Measurements from ENCODE around the gene ATP2B2.

Gene ATP2B2

DNA sequence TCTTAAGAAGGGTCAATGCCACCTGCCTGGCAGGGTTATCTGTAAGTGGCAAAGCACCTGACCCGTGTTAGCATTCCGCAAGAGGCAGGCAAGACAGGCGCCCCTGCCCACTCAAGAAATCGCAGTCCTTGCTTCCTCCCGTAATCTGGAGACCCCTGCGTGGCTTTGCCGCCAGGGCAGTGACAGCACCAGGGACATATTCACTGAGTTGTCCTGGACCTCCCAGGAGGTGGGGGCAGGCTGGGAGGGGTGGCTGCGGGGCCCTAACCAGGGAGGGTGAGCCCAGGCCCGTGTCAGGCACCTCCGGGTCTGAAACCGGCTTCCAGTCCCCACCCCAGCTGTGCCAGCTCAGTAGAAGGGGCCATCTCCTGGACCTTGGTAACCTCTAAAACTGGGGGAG lies 168.6 kb downstream of the ATP2B2 start:
- Histone ChIP-seq H3K9me3 (ENCODE audit: insufficient read depth, low read depth, low read length) (no peaks in the 10 kb centered on the region), H3K4me1 (ENCODE audit: control insufficient read depth in 1 of 2, insufficient read depth in 2 of 2, low read length in 2 of 2) (no peaks in the 10 kb centered on the region), H2AK5ac (ENCODE audit: low read length) (no peak overlapping the region)

DNA sequence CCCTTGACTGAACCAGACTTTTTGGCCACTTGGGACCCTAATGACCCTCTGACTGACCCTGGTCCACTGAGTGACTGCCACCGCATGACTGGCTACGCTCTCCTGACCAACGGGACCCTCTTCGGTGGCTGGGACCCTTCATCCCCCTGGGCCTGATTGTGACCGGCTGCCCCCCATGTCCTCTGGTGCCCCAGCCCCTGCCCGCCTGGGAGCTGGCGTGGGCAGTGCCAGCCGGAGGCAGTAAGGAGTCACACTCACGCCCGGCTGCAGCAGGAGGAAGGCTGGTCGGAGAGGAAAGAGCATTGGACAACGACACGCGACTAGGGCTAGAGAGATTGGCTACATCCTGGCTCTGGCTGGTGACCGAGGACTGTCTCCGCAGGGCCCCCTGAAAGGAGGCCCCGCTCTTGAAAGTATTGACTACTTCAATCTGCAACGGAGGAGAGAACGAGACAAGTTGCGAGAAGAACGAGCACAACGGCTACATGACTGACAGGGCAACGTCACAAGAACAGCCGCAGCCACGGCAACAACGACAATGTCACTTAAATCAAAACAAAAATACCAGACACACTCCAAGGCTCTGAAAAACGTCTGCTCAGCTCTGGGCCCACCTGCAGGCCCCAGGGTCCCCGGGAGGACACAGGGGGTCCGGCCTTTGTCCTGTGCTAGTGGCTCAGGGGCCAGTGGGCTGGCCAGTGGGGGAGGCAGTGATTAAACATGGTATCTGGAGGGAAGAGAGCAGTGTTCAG lies 169.3 kb downstream of the ATP2B2 start:
- H3K9me3 ChIP-seq (ENCODE audit: insufficient read depth, low read depth, low read length) = no peaks in the 10 kb centered on the region
- H3K23ac ChIP-seq (ENCODE audit: low read length) = no peak overlapping the region
- no peak overlapping the region for H3K4me2 ChIP-seq (ENCODE audit: low read length)
- no peak overlapping the region for H4K12ac ChIP-seq (ENCODE audit: low read depth, low read length)
- H3K14ac ChIP-seq (ENCODE audit: low read length) = no peak overlapping the region
- H4K8ac ChIP-seq (ENCODE audit: low read depth, low read length) = no peak overlapping the region
- no peak overlapping the region for H4K91ac ChIP-seq (ENCODE audit: low read depth, low read length)
- H2BK120ac ChIP-seq (ENCODE audit: insufficient read depth, low read length, poor library complexity) = no peak overlapping the region
- WGBS (ENCODE audit: extremely low coverage, insufficient coverage, insufficient read length) = no CpG with 5 or more reads among the region's 29 CpGs
- no peaks in the 10 kb centered on the region for H3K4me1 ChIP-seq (ENCODE audit: control insufficient read depth in 1 of 2, insufficient read depth in 2 of 2, low read length in 2 of 2)
- no peak overlapping the region for H3K9ac ChIP-seq (ENCODE audit: low read length)
- no peaks in the 10 kb centered on the region for H3K79me2 ChIP-seq (ENCODE audit: control insufficient read depth, insufficient read depth, low read length, poor library complexity)
- no peaks in the 10 kb centered on the region for H3K27me3 ChIP-seq (ENCODE audit: insufficient read depth, low read length)
- H3K79me1 ChIP-seq (ENCODE audit: low read length) = no peaks in the 10 kb centered on the region
- H3K18ac ChIP-seq (ENCODE audit: low read length) = no peak overlapping the region
- H2AFZ ChIP-seq (ENCODE audit: insufficient read depth, low read length, poor library complexity) = no peak overlapping the region
- H2BK12ac ChIP-seq (ENCODE audit: low read length) = no peak overlapping the region
- H3K4me3 ChIP-seq (ENCODE audit: low read depth, low read length) = no peak overlapping the region
- no peak overlapping the region for H2BK5ac ChIP-seq (ENCODE audit: low read depth, low read length, poor library complexity)
- no peak overlapping the region for H3K27ac ChIP-seq (ENCODE audit: low read depth, low read length)
- H2AK5ac ChIP-seq (ENCODE audit: low read length) = no peak overlapping the region
- no peak overlapping the region for H3K4ac ChIP-seq (ENCODE audit: low read depth, low read length)
- no peaks in the 10 kb centered on the region for H3K36me3 ChIP-seq (ENCODE audit: control insufficient read depth in 1 of 2, insufficient read depth in 2 of 2, low read length in 2 of 2)
- no peak for DNase-seq

More for the DNA sequence above, 168.6 kb downstream of the ATP2B2 start:
- Histone ChIP-seq H3K23ac (ENCODE audit: low read length) (no peak overlapping the region), H2AFZ (ENCODE audit: insufficient read depth, low read length, poor library complexity) (no peak overlapping the region), H3K27ac (ENCODE audit: low read depth, low read length) (no peak overlapping the region), H4K8ac (ENCODE audit: low read depth, low read length) (no peak overlapping the region), H2BK120ac (ENCODE audit: insufficient read depth, low read length, poor library complexity) (no peak overlapping the region), H3K79me1 (ENCODE audit: low read length) (no peaks in the 10 kb centered on the region), H3K4me3 (ENCODE audit: low read depth, low read length) (no peak overlapping the region), H3K4me2 (ENCODE audit: low read length) (no peak overlapping the region), H4K12ac (ENCODE audit: low read depth, low read length) (no peak overlapping the region), H3K36me3 (ENCODE audit: control insufficient read depth in 1 of 2, insufficient read depth in 2 of 2, low read length in 2 of 2) (no peaks in the 10 kb centered on the region), H2BK12ac (ENCODE audit: low read length) (no peak overlapping the region), H4K91ac (ENCODE audit: low read depth, low read length) (no peak overlapping the region), H3K18ac (ENCODE audit: low read length) (no peak overlapping the region), H2BK5ac (ENCODE audit: low read depth, low read length, poor library complexity) (no peak overlapping the region), H3K4ac (ENCODE audit: low read depth, low read length) (no peak overlapping the region), H3K79me2 (ENCODE audit: control insufficient read depth, insufficient read depth, low read length, poor library complexity) (no peaks in the 10 kb centered on the region), H3K9ac (ENCODE audit: low read length) (no peak overlapping the region), H3K27me3 (ENCODE audit: insufficient read depth, low read length) (no peaks in the 10 kb centered on the region), H3K14ac (ENCODE audit: low read length) (no peak overlapping the region)
- no CpG with 5 or more reads among the region's 11 CpGs for WGBS (ENCODE audit: extremely low coverage, insufficient coverage, insufficient read length)
- no peak for DNase-seq

DNA sequence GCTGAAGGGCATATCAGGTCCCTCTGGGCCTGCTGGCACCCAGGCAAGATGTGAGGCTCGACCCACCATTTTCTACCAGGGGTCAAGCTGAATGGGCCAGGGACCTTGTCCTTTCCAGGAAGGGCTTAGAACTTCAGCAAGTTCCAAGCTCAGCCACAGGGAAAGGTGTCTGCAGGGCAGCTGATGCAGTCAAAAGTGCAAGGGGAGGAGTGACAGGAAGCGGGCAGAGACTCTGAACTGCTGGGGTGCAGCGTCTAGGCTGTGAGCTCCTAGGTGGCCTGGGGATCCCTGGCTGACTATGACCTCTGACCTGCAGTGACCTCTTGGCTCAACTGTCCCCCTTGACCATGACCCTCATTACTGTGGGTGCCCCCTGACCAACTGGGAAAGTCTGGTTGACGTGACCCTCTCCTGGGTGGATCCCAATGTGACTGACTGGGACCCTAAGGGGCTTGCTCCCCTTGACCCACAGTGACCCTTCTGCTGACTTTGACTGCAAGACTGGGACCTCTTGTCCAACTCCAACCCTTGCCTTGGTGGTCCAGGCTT lies 170.1 kb downstream of the ATP2B2 start:
- Histone ChIP-seq H2BK5ac (ENCODE audit: low read depth, low read length, poor library complexity) (no peak overlapping the region), H3K4me2 (ENCODE audit: low read length) (no peak overlapping the region), H2BK12ac (ENCODE audit: low read length) (no peak overlapping the region), H3K79me2 (ENCODE audit: control insufficient read depth, insufficient read depth, low read length, poor library complexity) (no peaks in the 10 kb centered on the region), H2BK120ac (ENCODE audit: insufficient read depth, low read length, poor library complexity) (no peak overlapping the region), H3K27ac (ENCODE audit: low read depth, low read length) (no peak overlapping the region), H3K4me1 (ENCODE audit: control insufficient read depth in 1 of 2, insufficient read depth in 2 of 2, low read length in 2 of 2) (no peaks in the 10 kb centered on the region), H3K4me3 (ENCODE audit: low read depth, low read length) (no peak overlapping the region), H3K14ac (ENCODE audit: low read length) (no peak overlapping the region), H3K27me3 (ENCODE audit: insufficient read depth, low read length) (peaks cover 3% of the 10 kb centered on the region), H4K12ac (ENCODE audit: low read depth, low read length) (no peak overlapping the region), H4K91ac (ENCODE audit: low read depth, low read length) (no peak overlapping the region), H4K8ac (ENCODE audit: low read depth, low read length) (no peak overlapping the region), H3K9me3 (ENCODE audit: insufficient read depth, low read depth, low read length) (no peaks in the 10 kb centered on the region), H2AK5ac (ENCODE audit: low read length) (no peak overlapping the region), H3K23ac (ENCODE audit: low read length) (no peak overlapping the region), H3K18ac (ENCODE audit: low read length) (no peak overlapping the region), H2AFZ (ENCODE audit: insufficient read depth, low read length, poor library complexity) (no peak overlapping the region), H3K4ac (ENCODE audit: low read depth, low read length) (no peak overlapping the region), H3K9ac (ENCODE audit: low read length) (no peak overlapping the region), H3K36me3 (ENCODE audit: control insufficient read depth in 1 of 2, insufficient read depth in 2 of 2, low read length in 2 of 2) (no peaks in the 10 kb centered on the region), H3K79me1 (ENCODE audit: low read length) (no peaks in the 10 kb centered on the region)
- WGBS (ENCODE audit: extremely low coverage, insufficient coverage, insufficient read length) = no CpG with 5 or more reads among the region's 4 CpGs
- no peak for DNase-seq

DNA sequence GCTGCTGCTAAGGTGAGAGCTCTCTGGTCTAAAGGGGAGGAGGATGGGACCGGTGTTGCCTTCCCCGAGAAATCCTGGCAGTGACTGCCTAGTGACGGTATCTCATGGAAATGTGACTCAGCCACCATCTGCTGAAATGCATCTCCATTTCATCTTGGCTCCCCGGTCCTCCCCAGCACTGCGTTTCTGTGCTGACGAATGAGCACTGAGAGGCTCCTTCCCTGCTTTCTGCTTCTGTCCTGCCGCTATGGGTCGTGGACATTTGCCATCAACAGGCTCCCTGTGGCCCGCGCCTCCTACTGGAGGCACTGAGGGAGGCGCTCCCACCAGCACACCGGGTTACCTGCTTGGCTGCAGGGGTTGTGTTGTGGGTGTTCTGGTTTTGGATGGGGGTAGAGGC lies 170.9 kb downstream of the ATP2B2 start:
- H3K18ac ChIP-seq (ENCODE audit: low read length) = no peak overlapping the region
- no peak overlapping the region for H2BK12ac ChIP-seq (ENCODE audit: low read length)
- no peak overlapping the region for H3K27ac ChIP-seq (ENCODE audit: low read depth, low read length)
- peak; percentile 28 to 48 for DNase-seq
- H3K4me2 ChIP-seq (ENCODE audit: low read length) = no peak overlapping the region
- no peak overlapping the region for H2AFZ ChIP-seq (ENCODE audit: insufficient read depth, low read length, poor library complexity)
- no CpG with 5 or more reads among the region's 12 CpGs for WGBS (ENCODE audit: extremely low coverage, insufficient coverage, insufficient read length)
- H3K14ac ChIP-seq (ENCODE audit: low read length) = no peak overlapping the region
- H2BK120ac ChIP-seq (ENCODE audit: insufficient read depth, low read length, poor library complexity) = no peak overlapping the region
- no peaks in the 10 kb centered on the region for H3K36me3 ChIP-seq (ENCODE audit: control insufficient read depth in 1 of 2, insufficient read depth in 2 of 2, low read length in 2 of 2)
- H4K8ac ChIP-seq (ENCODE audit: low read depth, low read length) = no peak overlapping the region
- H3K27me3 ChIP-seq (ENCODE audit: insufficient read depth, low read length) = peaks cover 3% of the 10 kb centered on the region
- no peak overlapping the region for H4K91ac ChIP-seq (ENCODE audit: low read depth, low read length)
- no peak overlapping the region for H4K12ac ChIP-seq (ENCODE audit: low read depth, low read length)
- H3K23ac ChIP-seq (ENCODE audit: low read length) = no peak overlapping the region
- no peaks in the 10 kb centered on the region for H3K79me2 ChIP-seq (ENCODE audit: control insufficient read depth, insufficient read depth, low read length, poor library complexity)
- no peaks in the 10 kb centered on the region for H3K4me1 ChIP-seq (ENCODE audit: control insufficient read depth in 1 of 2, insufficient read depth in 2 of 2, low read length in 2 of 2)
- no peak overlapping the region for H2BK5ac ChIP-seq (ENCODE audit: low read depth, low read length, poor library complexity)
- no peaks in the 10 kb centered on the region for H3K79me1 ChIP-seq (ENCODE audit: low read length)
- H3K9me3 ChIP-seq (ENCODE audit: insufficient read depth, low read depth, low read length) = no peaks in the 10 kb centered on the region
- H2AK5ac ChIP-seq (ENCODE audit: low read length) = no peak overlapping the region
- no peak overlapping the region for H3K9ac ChIP-seq (ENCODE audit: low read length)
- H3K4ac ChIP-seq (ENCODE audit: low read depth, low read length) = no peak overlapping the region
- no peak overlapping the region for H3K4me3 ChIP-seq (ENCODE audit: low read depth, low read length)
